Measurements from ENCODE around the gene YAF2.
"Not testable (repeated sequence)": the region's sequence is repeated elsewhere in the genome, so short reads cannot be mapped to it uniquely, and the experiment has no call there.

The YAF2 gene

GRCh38 chr12:42255221-42255865, 17.3 kb upstream of the YAF2 start:
- no peak for DNase-seq (ENCODE audit: low spot score)

- DNase-seq (ENCODE audit: low spot score): not testable (repeated sequence)
Observed at GRCh38 chr12:42252645-42253044, 14.6 kb upstream of the YAF2 start.

GRCh38 chr12:42249033-42249432, 11.0 kb upstream of the YAF2 start:
- not testable (repeated sequence) for DNase-seq (ENCODE audit: low spot score)

GRCh38 chr12:42240131-42240750, 2.2 kb upstream of the YAF2 start:
- DNase-seq (ENCODE audit: low spot score): no peak

GRCh38 chr12:42237853-42238239, 202 bp downstream of the YAF2 start:
- DNase-seq (ENCODE audit: low spot score): no peak

GRCh38 chr12:42237052-42237852, 796 bp downstream of the YAF2 start:
- peak; percentile 75 for DNase-seq (ENCODE audit: low spot score)

GRCh38 chr12:42236017-42236416, 2.0 kb downstream of the YAF2 start:
- no peak for DNase-seq (ENCODE audit: low spot score)

- no peak for DNase-seq (ENCODE audit: low spot score)
Observed at GRCh38 chr12:42235426-42235825, 2.6 kb downstream of the YAF2 start.

GRCh38 chr12:42234970-42235369, 3.1 kb downstream of the YAF2 start:
- no peak for DNase-seq (ENCODE audit: low spot score)

- not testable (repeated sequence) for DNase-seq (ENCODE audit: low spot score)
Observed at GRCh38 chr12:42227525-42227924, 10.5 kb downstream of the YAF2 start.

GRCh38 chr12:42224501-42224900, 13.5 kb downstream of the YAF2 start:
- DNase-seq (ENCODE audit: low spot score): not testable (repeated sequence)

- DNase-seq (ENCODE audit: low spot score): no peak
Observed at GRCh38 chr12:42222724-42223123, 15.3 kb downstream of the YAF2 start.

- DNase-seq (ENCODE audit: low spot score): no peak
Observed at GRCh38 chr12:42221726-42222125, 16.3 kb downstream of the YAF2 start.

- no peak for DNase-seq (ENCODE audit: low spot score)
Observed at GRCh38 chr12:42217656-42218055, 20.4 kb downstream of the YAF2 start.

- DNase-seq (ENCODE audit: low spot score): no peak
Observed at GRCh38 chr12:42216737-42217136, 21.3 kb downstream of the YAF2 start.

- not testable (repeated sequence) for DNase-seq (ENCODE audit: low spot score)
Observed at GRCh38 chr12:42215759-42216158, 22.3 kb downstream of the YAF2 start.

- peak; percentile 49 for DNase-seq (ENCODE audit: low spot score)
Observed at GRCh38 chr12:42213954-42214426, 24.1 kb downstream of the YAF2 start.

GRCh38 chr12:42213023-42213422, 25.0 kb downstream of the YAF2 start:
- DNase-seq (ENCODE audit: low spot score): no peak

- DNase-seq (ENCODE audit: low spot score): no peak
Observed at GRCh38 chr12:42208574-42208973, 29.5 kb downstream of the YAF2 start.

GRCh38 chr12:42204819-42205218, 33.2 kb downstream of the YAF2 start:
- no peak for DNase-seq (ENCODE audit: low spot score)

- no peak for DNase-seq (ENCODE audit: low spot score)
Observed at GRCh38 chr12:42204362-42204761, 33.7 kb downstream of the YAF2 start.

- DNase-seq (ENCODE audit: low spot score): no peak
Observed at GRCh38 chr12:42201063-42201462, 37.0 kb downstream of the YAF2 start.

GRCh38 chr12:42199007-42199406, 39.0 kb downstream of the YAF2 start:
- peak; percentile 95 for DNase-seq (ENCODE audit: low spot score)
